RWPE2 (cell line): ENCODE data around the gene TCF12.

ENCODE experiments used
- ATAC-seq: fragments of 200-7000 bp; cut with Tn5 transposase; 3 replicates; pipeline ENCODE4 v1.9.1; 2021; ENCODE audit warnings: low read depth
- DNase-seq: peaks from one replicate; pipeline ENCODE4 v3.0.0-alpha.2; 2020; ENCODE audit warnings: low spot score
- H3K27ac ChIP-seq: fragments of 450-650 bp; 2 replicates; pipeline ENCODE4 v1.5.1; 2017; ENCODE audit warnings: mild to moderate bottlenecking; ENCODE audit not compliant: poor library complexity, severe bottlenecking
- H3K27me3 ChIP-seq: fragments of 250-450 bp; sonication (Bioruptor Pico); 2 replicates; pipeline ENCODE4 v1.5.1; 2021; ENCODE audit warnings: mild to moderate bottlenecking, moderate library complexity; ENCODE audit not compliant: insufficient read depth, poor library complexity, severe bottlenecking
- H3K36me3 ChIP-seq: fragments of 250-450 bp; sonication (Bioruptor Pico); 2 replicates; pipeline ENCODE4 v1.5.1; 2020; ENCODE audit warnings: low read depth, mild to moderate bottlenecking, moderate library complexity
- H3K4me1 ChIP-seq: fragments of 250-450 bp; sonication (Bioruptor Pico); 2 replicates; pipeline ENCODE4 v1.5.1; 2021; ENCODE audit warnings: mild to moderate bottlenecking, moderate library complexity; ENCODE audit not compliant: insufficient read depth, poor library complexity, severe bottlenecking
- H3K4me3 ChIP-seq: fragments of 250-450 bp; sonication (Bioruptor Pico); 2 replicates; pipeline ENCODE4 v1.5.1; 2021; ENCODE audit warnings: mild to moderate bottlenecking, moderate library complexity; ENCODE audit not compliant: severe bottlenecking
- H3K9me3 ChIP-seq: fragments of 250-450 bp; sonication (Bioruptor Pico); 2 replicates; pipeline ENCODE4 v1.5.1; 2021; ENCODE audit warnings: mild to moderate bottlenecking, moderate library complexity; ENCODE audit not compliant: severe bottlenecking
- CTCF ChIP-seq: fragments of 450-650 bp; IDR thresholded peaks from one replicate; pipeline ENCODE4 v1.5.1; 2017; ENCODE audit warnings: mild to moderate bottlenecking, moderate library complexity; ENCODE audit not compliant: poor library complexity, severe bottlenecking

TCF12 gene

GRCh38 chr15:57334257-57334656 is 415.8 kb downstream of the TCF12 start:
- no peaks in the 10 kb centered on the region for H3K36me3 ChIP-seq
- DNase-seq (peak; percentile 87), ATAC-seq (peak; percentile 88)
- TF ChIP-seq CTCF = no peak
- no peaks in the 10 kb centered on the region for H3K9me3 ChIP-seq
- no peaks in the 10 kb centered on the region for H3K27me3 ChIP-seq
- H3K4me3 ChIP-seq = no peak overlapping the region
- H3K4me1 ChIP-seq = peaks cover 11% of the 10 kb centered on the region
- H3K27ac ChIP-seq = no peak overlapping the region

- no peaks in the 10 kb centered on the region for H3K36me3 ChIP-seq
- peaks cover 11% of the 10 kb centered on the region for H3K4me1 ChIP-seq
- no peak for TF ChIP-seq CTCF
- H3K4me3 ChIP-seq = no peak overlapping the region
- no peak overlapping the region for H3K27ac ChIP-seq
- H3K27me3 ChIP-seq = no peaks in the 10 kb centered on the region
- no peak for ATAC-seq
- no peak for DNase-seq
- no peaks in the 10 kb centered on the region for H3K9me3 ChIP-seq
These were observed 416.9 kb downstream of the TCF12 start for GRCh38 chr15:57335293-57335715.

- Histone ChIP-seq H3K27me3 (no peaks in the 10 kb centered on the region), H3K36me3 (no peaks in the 10 kb centered on the region), H3K9me3 (no peaks in the 10 kb centered on the region), H3K27ac (no peak overlapping the region), H3K4me3 (no peak overlapping the region), H3K4me1 (peaks cover 11% of the 10 kb centered on the region)
- DNase-seq (no peak), ATAC-seq (no peak)
- no peak for TF ChIP-seq CTCF
These were observed 417.3 kb downstream of the TCF12 start for GRCh38 chr15:57335719-57336118.

- Histone ChIP-seq H3K27ac (no peak overlapping the region), H3K4me1 (peaks cover 11% of the 10 kb centered on the region), H3K27me3 (no peaks in the 10 kb centered on the region), H3K36me3 (no peaks in the 10 kb centered on the region), H3K9me3 (no peaks in the 10 kb centered on the region), H3K4me3 (no peak overlapping the region)
- TF ChIP-seq CTCF = no peak
- no peak for ATAC-seq
- no peak for DNase-seq
These were observed 419.5 kb downstream of the TCF12 start for GRCh38 chr15:57337868-57338411.

GRCh38 chr15:57339321-57339720 is 420.9 kb downstream of the TCF12 start:
- ATAC-seq (no peak), DNase-seq (no peak)
- no peaks in the 10 kb centered on the region for H3K36me3 ChIP-seq
- TF ChIP-seq CTCF = no peak
- H3K4me1 ChIP-seq = peaks cover under 1% of the 10 kb centered on the region
- H3K27me3 ChIP-seq = no peaks in the 10 kb centered on the region
- no peak overlapping the region for H3K27ac ChIP-seq
- H3K9me3 ChIP-seq = no peaks in the 10 kb centered on the region
- H3K4me3 ChIP-seq = no peak overlapping the region
